Mucosa of gallbladder (tissue), 1 donor: ENCODE measurements around the gene SH3D21. TPM values are rescaled to one million over a fixed set of nuclear protein-coding genes. Genes with fewer than 3 reads are reported as not detected.

Experiments
- DNase-seq: peaks from one replicate; pipeline ENCODE4 v3.0.0-alpha.2; 2020; ENCODE audit warnings: low spot score
- total RNA-seq: library from RNA; stranded (reverse); gene quantifications from one replicate; pipeline ENCODE4 v1.2.1, GENCODE V29; 2021
- donor health status: DM: no; HTN: no; CAD: no.

Gene SH3D21
- 12.1 TPM for total RNA-seq

DNA sequence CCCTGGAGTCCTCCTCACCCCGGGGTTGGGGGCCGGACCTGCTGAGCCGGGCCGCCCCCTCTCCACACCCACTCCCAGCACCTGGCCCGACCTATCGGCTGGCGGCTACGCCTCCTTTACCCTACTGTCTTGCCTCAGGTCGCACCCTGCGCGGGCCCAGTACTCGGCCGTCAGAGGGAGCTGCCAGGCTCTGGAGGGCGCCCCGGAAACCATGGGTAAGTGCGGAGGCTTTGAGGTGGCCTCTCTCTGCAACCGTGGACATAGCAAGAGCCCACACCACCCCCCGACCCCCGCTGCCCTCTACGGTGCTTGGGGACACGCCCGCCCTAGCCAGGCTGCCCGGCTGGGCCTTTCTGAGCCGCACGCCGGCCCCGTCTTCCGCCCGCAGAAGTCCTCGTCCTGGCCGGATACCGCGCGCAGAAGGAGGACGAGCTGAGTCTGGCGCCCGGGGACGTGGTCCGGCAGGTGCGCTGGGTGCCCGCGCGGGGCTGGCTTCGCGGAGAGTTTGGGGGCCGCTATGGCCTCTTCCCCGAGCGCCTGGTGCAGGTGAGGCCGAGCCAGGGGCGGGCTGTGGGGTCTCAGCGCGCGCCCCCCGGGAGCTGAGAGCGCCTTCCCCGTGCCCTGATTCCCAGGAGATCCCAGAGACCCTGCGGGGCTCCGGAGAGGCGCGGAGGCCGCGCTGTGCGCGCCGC lies at the start of gene SH3D21:
SH3D21 (plus strand) TSS at position 159 of the 692 bp plus-strand sequence; CDS start at position 212, 53 bp downstream.
- peak; percentile 45 for DNase-seq

- DNase-seq = no peak
These were observed 49.4 kb upstream of the SH3D21 start for GRCh38 chr1:36256558-36257374.

DNA sequence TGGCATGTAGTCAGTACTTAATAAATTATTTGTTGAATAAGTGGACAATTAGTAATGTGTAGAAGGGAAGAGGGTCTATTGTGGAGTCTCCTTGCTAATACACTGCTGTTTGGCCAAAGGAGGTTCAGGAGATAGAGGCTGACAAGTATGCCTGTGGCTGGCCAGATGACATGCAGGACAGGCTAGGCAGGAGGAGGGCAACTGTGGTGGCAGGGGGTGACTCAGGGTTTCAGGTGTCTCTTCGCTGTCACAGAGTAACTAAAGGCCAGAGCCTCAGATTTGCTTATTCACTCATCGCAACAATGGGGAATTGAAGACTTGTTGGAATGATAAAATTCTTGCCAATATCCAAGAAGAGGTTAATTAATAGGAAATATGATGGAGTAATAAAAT lies 48.8 kb upstream of the SH3D21 start:
- no peak for DNase-seq

DNA sequence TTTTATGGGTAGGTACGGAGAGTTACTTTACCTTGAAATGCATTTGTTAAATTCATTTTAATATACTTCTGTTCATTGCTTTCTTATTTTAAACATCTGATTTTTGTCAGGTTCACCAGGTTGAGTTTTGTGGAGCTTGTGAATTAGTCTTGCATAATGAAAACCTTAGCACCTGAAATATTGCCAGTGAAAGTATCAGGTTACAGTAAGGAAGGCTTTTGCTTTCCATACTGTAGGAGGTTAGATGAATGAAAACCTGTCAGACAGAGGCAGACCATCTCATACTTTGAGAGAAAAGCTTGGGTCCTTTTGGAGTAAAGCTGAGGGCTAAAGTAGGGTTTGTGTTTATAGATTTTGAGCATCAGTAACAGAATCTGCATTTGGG lies 47.2 kb upstream of the SH3D21 start:
- DNase-seq = no peak

DNA sequence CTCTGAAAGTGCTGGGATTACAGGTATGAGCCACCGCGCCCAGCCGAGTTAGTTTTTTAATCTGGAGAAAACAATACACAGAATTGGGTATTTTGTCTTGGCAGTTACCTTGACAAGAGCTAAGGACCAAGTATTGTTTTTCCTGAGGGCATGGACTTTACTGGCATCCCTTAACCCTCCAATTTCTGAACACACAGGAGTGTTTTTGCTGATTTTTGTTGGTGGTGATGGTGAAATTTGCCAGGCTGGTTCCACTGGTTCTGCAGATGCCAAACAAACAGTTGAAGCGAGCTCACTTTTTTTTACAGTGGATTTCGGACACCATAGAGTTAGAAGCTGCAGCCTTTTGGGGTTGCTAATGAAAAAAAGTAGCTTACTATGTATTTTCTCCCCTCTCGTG lies 37.2 kb upstream of the SH3D21 start:
- no peak for DNase-seq

DNA sequence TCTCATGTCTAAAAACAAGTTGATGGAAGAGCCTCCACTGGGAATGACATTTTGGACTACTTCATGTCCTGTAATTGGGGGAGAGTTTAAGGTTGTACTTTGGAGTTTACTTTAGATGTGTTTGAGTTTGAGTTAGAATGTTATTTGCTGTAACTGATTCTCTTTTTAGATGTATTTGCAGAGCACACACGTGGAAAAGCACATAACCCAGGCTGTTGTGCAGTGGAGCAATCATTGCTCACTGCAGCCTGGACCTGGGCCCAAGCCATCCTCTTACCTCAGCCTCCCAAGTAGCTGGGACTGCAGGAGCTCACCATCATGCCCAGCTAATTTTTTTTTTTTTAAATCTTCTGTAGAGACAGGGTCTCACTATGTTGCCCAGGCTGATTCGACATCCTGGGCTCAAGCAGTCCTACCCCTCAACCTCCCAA lies 36.7 kb upstream of the SH3D21 start:
- no peak for DNase-seq

GRCh38 chr1:36273024-36273423 lies 33.1 kb upstream of the SH3D21 start:
- no peak for DNase-seq

DNA sequence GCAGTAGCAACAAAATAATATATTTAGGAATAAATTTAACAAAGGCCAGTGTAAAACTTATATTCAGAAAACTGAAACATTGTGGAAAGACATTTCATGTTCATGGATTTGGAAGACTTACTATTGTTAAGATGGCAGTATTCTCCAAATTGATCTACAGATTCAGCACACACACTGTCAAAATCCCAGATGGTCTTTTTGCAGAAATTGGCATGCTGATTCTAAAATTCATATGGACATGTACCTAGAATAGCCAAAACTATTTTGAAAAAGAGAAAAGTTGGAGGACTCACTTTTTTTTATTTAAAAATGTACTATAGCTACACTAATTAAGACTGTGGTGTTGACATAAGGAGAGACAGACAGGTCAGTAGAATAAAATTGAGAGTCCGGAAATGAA lies 32.0 kb upstream of the SH3D21 start:
- DNase-seq = no peak

DNA sequence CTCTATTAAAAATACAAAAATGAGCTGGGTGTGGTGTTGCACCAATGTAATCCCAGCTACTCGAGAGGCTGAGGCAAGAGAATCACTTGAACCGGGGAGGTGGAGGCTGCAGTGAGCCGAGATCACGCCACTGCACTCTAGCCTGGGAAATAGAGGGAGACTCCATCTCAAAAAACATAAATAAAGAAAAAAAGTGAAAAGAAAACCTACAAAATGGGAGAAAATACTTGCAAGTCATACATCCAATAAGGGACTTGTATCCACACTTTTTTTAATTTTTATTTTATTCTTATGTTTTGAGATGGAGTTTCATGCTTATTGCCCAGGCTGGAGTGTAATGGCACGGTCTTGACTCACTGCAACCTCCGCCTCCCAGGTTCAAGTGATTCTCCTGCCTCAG lies 29.5 kb upstream of the SH3D21 start:
- no peak for DNase-seq

GRCh38 chr1:36279110-36279788 lies 26.9 kb upstream of the SH3D21 start:
- DNase-seq = no peak

DNA sequence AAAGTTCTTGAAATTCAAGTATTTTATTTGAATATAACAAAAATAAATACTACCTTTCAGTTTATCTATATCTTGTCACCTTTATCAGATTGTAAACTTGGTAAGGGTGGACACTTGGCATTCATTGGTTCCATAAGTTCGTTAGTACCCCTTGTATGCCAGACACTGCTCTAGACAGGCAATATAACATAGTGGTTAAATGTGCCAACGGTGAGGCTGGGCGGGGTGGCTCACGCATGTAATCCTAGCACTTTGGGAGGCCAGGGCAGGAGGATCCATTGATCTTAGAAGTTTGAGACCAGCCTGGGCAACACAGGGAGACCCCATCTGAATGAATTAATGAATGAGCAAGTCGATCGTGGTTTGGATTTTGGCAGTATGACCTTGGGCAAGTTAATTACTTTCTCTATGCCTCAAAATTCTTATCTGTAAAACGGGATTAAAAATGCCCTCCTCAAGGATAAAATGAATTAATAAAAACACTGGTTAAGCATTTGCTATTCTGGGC lies 26.3 kb upstream of the SH3D21 start:
- DNase-seq = no peak

- DNase-seq = no peak
These were observed 22.1 kb upstream of the SH3D21 start for GRCh38 chr1:36284061-36284460.

GRCh38 chr1:36284517-36284916 lies 21.7 kb upstream of the SH3D21 start:
- DNase-seq = no peak

DNA sequence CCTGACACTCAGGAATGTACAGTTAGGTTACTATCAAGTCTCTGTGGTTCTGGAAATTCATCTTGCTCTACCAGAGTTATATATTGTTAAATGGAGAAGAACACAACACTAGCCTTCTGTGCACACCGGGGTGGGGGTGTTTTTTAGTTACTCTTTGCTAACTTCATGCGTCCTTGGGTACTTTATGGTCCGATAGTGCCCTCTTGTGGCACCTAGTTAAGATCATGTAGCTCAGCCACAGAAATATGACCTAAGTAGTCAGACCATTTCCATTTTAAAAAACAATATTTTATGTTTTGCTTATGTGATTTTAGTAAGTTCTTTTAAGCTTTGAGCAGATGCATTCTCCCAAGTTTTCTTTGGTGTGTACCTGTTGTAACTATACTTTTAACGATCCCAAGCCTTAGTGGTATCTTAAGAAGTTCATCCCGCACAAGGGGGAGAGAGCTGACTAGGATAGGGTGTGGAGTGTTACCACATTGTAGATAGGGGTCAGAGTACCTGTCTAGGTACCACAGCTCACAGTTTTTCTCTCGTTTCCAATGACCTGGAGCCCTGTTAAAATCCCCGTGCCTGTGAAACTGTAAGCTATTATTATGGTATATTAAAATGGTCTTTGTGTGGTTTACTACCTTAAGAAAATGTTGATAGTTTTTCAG lies 20.6 kb upstream of the SH3D21 start:
- peak; percentile 81 for DNase-seq

DNA sequence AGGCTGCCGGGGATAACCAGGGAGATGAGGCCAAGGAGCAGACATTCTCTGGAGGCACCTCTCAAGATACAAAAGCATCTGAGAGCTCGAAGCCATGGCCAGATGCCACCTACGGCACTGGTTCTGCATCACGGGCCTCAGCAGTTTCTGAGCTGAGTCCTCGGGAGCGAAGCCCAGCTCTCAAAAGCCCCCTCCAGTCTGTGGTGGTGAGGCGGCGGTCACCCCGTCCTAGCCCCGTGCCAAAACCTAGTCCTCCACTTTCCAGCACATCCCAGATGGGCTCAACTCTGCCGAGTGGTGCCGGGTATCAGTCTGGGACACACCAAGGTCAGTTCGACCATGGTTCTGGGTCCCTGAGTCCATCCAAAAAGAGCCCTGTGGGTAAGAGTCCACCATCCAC lies 19.4 kb upstream of the SH3D21 start:
- no peak for DNase-seq

DNA sequence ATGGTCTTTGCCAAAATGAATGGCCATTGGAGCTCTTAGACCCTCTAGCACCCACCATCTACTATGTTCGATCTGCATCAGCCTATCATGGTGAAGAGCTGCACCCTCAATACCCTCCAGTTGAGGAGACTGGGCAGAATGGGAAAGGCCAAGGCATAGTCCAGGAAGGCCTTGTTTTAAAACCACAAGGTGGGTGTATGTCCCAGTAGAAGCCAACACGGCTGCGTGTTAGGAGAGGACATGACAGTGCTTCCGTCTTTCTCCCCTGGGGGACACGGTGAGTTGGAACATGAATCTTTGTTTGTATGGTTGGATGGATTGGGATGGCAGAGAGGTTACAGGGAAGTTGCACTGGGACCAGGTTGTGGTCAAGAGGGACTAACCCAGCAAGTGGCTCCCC lies 18.6 kb upstream of the SH3D21 start:
- no peak for DNase-seq

GRCh38 chr1:36295390-36295789 lies 10.8 kb upstream of the SH3D21 start:
- no peak for DNase-seq

DNA sequence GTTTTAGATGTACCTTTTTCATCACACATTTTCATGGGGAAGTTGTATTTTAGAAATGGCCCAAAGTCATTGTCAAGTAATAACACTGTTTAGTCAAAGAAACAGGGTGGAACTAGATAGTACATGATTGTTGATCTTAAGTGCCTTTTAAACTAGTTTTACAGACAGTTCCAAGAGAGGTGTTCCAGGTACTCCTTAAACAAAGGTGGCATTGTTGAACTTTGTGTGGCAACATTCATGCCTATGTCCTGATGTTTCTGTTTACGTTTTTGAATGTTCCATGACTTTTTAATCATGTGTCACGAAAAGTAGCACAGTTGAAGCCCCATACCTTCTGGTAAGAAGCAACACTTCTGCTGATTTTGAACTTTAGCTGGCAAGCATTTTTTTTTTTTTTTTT lies 9.1 kb upstream of the SH3D21 start:
- DNase-seq = no peak

DNA sequence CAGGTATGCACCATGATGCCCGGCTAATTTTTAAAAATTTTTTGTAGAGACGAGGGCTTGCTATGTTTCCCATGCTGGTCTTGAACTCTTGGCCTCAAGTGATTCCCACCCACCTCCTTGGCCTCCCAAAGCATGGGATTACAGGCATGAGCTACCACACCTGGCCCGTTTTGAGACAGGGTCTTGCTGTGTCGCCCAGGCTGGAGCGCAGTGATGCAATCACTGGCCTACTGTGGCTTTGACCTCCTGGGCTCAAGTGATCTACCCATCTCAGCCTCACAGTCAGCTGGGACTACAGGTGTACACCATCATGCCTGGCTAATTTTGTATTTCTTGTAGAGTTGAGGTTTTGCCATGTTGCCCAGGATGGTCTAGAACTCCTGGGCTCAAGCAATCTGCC lies 7.5 kb upstream of the SH3D21 start:
- DNase-seq = no peak

DNA sequence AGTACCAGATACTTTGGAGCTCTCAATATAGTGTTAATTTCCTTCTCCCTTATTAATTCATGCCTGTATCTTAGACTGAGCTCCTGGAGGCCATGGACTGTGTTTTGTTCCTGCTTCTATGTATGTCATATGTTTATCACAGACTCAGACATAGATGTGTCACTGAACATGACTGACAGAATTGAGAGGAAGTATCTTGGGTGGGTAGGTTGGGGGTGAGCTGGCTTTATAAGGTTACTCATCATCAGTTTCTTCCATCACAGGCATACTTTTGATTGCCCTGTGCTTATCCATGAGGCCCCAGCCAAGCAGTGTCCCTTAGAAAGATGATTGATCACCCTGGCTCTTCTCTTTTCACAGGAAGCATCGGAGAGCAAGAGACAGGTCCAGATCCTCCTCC lies 5.6 kb upstream of the SH3D21 start:
- DNase-seq = no peak

GRCh38 chr1:36301220-36301619 lies 4.9 kb upstream of the SH3D21 start:
- DNase-seq = no peak

DNA sequence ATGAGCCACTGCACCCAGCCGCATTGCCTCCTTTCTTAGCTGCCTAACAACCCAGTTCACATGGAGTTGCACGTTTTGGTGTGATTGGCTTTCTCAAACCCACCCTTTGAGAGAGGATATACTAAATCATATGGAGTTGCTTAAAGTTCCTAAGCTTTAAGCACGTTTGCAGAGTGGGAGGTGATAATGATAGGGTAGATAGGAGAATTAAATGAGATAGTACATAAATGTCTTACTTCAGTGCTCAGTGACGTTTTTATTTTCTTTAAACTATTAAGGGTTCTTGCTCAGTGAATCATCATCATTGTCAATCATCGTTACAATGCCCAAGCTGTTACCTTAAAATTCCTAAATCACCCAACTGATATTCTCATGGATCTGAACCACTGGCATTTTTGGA lies 2.9 kb upstream of the SH3D21 start:
- no peak for DNase-seq
